K562 (cell line): ENCODE results near the gene CCDC88A. TPM values are rescaled to one million over a fixed set of nuclear protein-coding genes. Genes with fewer than 3 reads are reported as not detected.
A peak's percentile ranks its signal among the peaks of the same experiment; 100 is the strongest.

Experiments
- C11orf30 ChIP-seq: fragments of 450-650 bp; IDR thresholded peaks from 2 replicates; pipeline ENCODE4 v1.6.1; 2016; ENCODE audit warnings: low read depth, mild to moderate bottlenecking
- CUX1 ChIP-seq: fragments of 200-800 bp; sonication (Bioruptor generic); IDR thresholded peaks from 2 replicates; pipeline ENCODE4 v1.6.1; 2016; ENCODE audit warnings: missing genetic modification characterization, missing compliant biosample characterization
- ELF4 ChIP-seq: fragments of 450-650 bp; formaldehyde crosslinking; IDR thresholded peaks from 2 replicates; pipeline ENCODE4 v1.4.0; 2022; ENCODE audit warnings: missing genetic modification characterization
- ETV6 ChIP-seq, 3 experiments: fragments of 150-350 bp in 1 of 3; sonication (generic) in 1 of 3; formaldehyde crosslinking in 1 of 3; IDR thresholded peaks; 2 replicates each; pipeline versions ENCODE4 v1.6.1 to v1.8.0; 2014 to 2022; ENCODE audit warnings: borderline replicate concordance in 2 of 3, low read depth in 2 of 3, antibody characterized with exemption in 1 of 3, low read length in 1 of 3, mild to moderate bottlenecking in 1 of 3, missing genetic modification reagents in 1 of 3
- MEF2D ChIP-seq: conservative IDR thresholded peaks from 2 replicates; pipeline ENCODE4 v1.6.1; 2016; ENCODE audit warnings: low read depth, missing genetic modification characterization, missing compliant biosample characterization
- MTA1 ChIP-seq: fragments of 450-650 bp; IDR thresholded peaks from 2 replicates; pipeline ENCODE4 v1.6.1; 2017; ENCODE audit warnings: borderline replicate concordance
- NR2C1 ChIP-seq, 2 experiments: fragments of 450-650 bp; IDR thresholded peaks; 2 replicates each; pipeline ENCODE4 v1.6.1; 2017; ENCODE audit warnings: mild to moderate bottlenecking in 2 of 2, antibody characterized with exemption in 1 of 2, inconsistent platforms in 1 of 2, missing compliant biosample characterization in 1 of 2, missing genetic modification characterization in 1 of 2
- POLR2H ChIP-seq: IDR thresholded peaks from 2 replicates; pipeline ENCODE4 v1.6.1; 2016; ENCODE audit warnings: missing genetic modification characterization, low read depth, mild to moderate bottlenecking, control low read depth, missing compliant biosample characterization, moderate library complexity
- TARDBP ChIP-seq: fragments of 450-650 bp; IDR thresholded peaks from 2 replicates; pipeline ENCODE4 v1.6.1; 2016
- TCF7 ChIP-seq: sonication (generic); IDR thresholded peaks from 2 replicates; pipeline ENCODE4 v1.6.1; 2016; ENCODE audit warnings: antibody characterized with exemption, borderline replicate concordance
- ZNF407 ChIP-seq: fragments of 450-650 bp; IDR thresholded peaks from 2 replicates; pipeline ENCODE4 v1.6.1; 2016; ENCODE audit warnings: low read depth
- ZNF583 ChIP-seq: fragments of 250-450 bp; sonication (Bioruptor Pico); IDR thresholded peaks from 2 replicates; pipeline ENCODE4 v1.4.0; 2020
- ZNF589 ChIP-seq: fragments of 200-800 bp; sonication (Bioruptor generic); IDR thresholded peaks from 2 replicates; pipeline ENCODE4 v1.6.1; 2016; ENCODE audit warnings: low read depth, missing genetic modification characterization, missing compliant biosample characterization
- polyA plus RNA-seq, 8 experiments: library from polyadenylated mRNA; depleted of rRNA in 4 of 8; stranded (reverse) in 5 of 8; unstranded in 3 of 8; fragments of >200 nt; fragmentation: Nextera tagmentation in 2 of 8; fragmentation: Illumina TruSeq in 1 of 8; extraction: Ambion mirVana in 2 of 8; extraction: Trizol in 1 of 8; gene quantifications; 2 replicates each; pipeline versions ENCODE4 v1.2.1 to v1.2.3, GENCODE V29; 2011 to 2014; ENCODE audit warnings: inconsistent platforms in 1 of 8, missing spikeins in 1 of 8
- total RNA-seq, 7 experiments: library from RNA; depleted of rRNA in 6 of 7; stranded (reverse); fragments of >200 nt in 6 of 7; fragmentation: Illumina TruSeq in 2 of 7; extraction: Trizol in 2 of 7; gene quantifications; 2 replicates each; pipeline versions ENCODE4 v1.2.1 to v1.2.3, GENCODE V29; 2011 to 2021; ENCODE audit warnings: low replicate concordance in 1 of 7

The CCDC88A gene
- total and polyA plus RNA-seq, 9 of the 15 experiments (the other 6 are each of a cell fraction or from before 2014, with no cell fraction given) = 29.3 to 102 (median 55.6) TPM

GRCh38 chr2:55282110-55282917, 137.3 kb downstream of the CCDC88A start (continued):
- TF ChIP-seq MTA1 (no peak), TCF7 (no peak), ETV6 (IDR thresholded peaks at IDR 0.05; ENCODE audit: borderline replicate concordance in 1 of 2, low read depth in 2 of 2, low read length in 1 of 2) (peak in 1 of 2 experiments; percentile 58; a peak in 1 of 4 replicates), ETV6 (CRISPR knock-in tag; IDR thresholded peaks at IDR 0.05; ENCODE audit: borderline replicate concordance) (no peak), POLR2H (tag) (peak; percentile 90), MEF2D (no peak; the same call in 1 of the 2 replicates), C11orf30 (no peak), ZNF589 (CRISPR knock-in tag) (no peak), CUX1 (0 out of 2 replicates have a peak, but pooled peaks have one; percentile 12), NR2C1 (IDR thresholded peaks at IDR 0.05) (no peak), NR2C1 (tag; IDR thresholded peaks at IDR 0.05) (peak; percentile 45), ZNF407 (no peak), ELF4 (0 out of 2 replicates have a peak, but pooled peaks have one; percentile 54), TARDBP (no peak; the same call in 1 of the 2 replicates), ZNF583 (CRISPR knock-in tag) (peak; percentile 65; the same call in 1 of the 2 replicates)
